Upper lobe of left lung (tissue), 4 donors: Measurements from ENCODE around the gene OAT.

Experiments
- CTCF ChIP-seq, 6 experiments: fragments of 450-650 bp in 4 of 6; fragments of 200-600 bp in 2 of 6; sonication (generic) in 2 of 6; IDR thresholded peaks; one replicate each; pipeline ENCODE4 v1.5.1; 2016 to 2019; ENCODE audit warnings: antibody characterized with exemption in 6 of 6
- EP300 ChIP-seq, 4 donors: sonication (generic); formaldehyde crosslinking; IDR thresholded peaks; one replicate each; pipeline ENCODE4 v1.5.1; 2017; ENCODE audit warnings: antibody characterized with exemption in 4 of 4, control low read depth in 2 of 4
- POLR2AphosphoS5 ChIP-seq, 2 donors: sonication (generic); formaldehyde crosslinking; IDR thresholded peaks; one replicate each; pipeline ENCODE4 v1.5.1; 2017; ENCODE audit warnings: antibody characterized with exemption in 2 of 2

- TF ChIP-seq CTCF (IDR thresholded peaks at IDR 0.05), result peak in 2 of 6 experiments; percentile 4 to 24
- TF ChIP-seq POLR2AphosphoS5 (IDR thresholded peaks at IDR 0.05), result peak; percentile 84 to 100
- TF ChIP-seq EP300 (IDR thresholded peaks at IDR 0.05), result no peak
These were observed at the start of gene OAT for GRCh38 chr10:124418726-124419501.
